H1 (cell line): Measurements from ENCODE around the gene RETREG3. TPM values are rescaled to one million over a fixed set of nuclear protein-coding genes. Genes with fewer than 3 reads are reported as not detected.

Experiments
- ASH2L ChIP-seq: fragments of 200-600, 300-600 bp; sonication (generic); IDR thresholded peaks from one replicate; pipeline ENCODE4 v1.7.1; 2017; ENCODE audit warnings: low read length
- BACH1 ChIP-seq: IDR thresholded peaks from 2 replicates; pipeline ENCODE4 v1.6.1; 2012; ENCODE audit warnings: low read length, improper control_type of control experiment
- CREB1 ChIP-seq: IDR thresholded peaks from 2 replicates; pipeline ENCODE4 v1.6.1; 2012; ENCODE audit warnings: inconsistent platforms
- EGR1 ChIP-seq: IDR thresholded peaks from 2 replicates; pipeline ENCODE4 v1.6.1; 2011; ENCODE audit warnings: low read depth, low read length, borderline replicate concordance
- FOSL1 ChIP-seq: IDR thresholded peaks from 2 replicates; pipeline ENCODE4 v1.6.1; 2011; ENCODE audit warnings: mild to moderate bottlenecking, low read depth, low read length, moderate library complexity; ENCODE audit not compliant: insufficient read depth
- GTF2F1 ChIP-seq: IDR thresholded peaks from 2 replicates; pipeline ENCODE4 v1.6.1; 2012; ENCODE audit warnings: low read depth, low read length, improper control_type of control experiment, borderline replicate concordance
- JUND ChIP-seq: IDR thresholded peaks from 2 replicates; pipeline ENCODE4 v1.6.1; 2011; ENCODE audit warnings: mild to moderate bottlenecking, improper control_type of control experiment, low read length
- RNF2 ChIP-seq: fragments of 200-900, 300-1000 bp; sonication (generic); IDR thresholded peaks from 2 replicates; pipeline ENCODE4 v1.7.1; 2016; ENCODE audit warnings: borderline replicate concordance, low read depth, mild to moderate bottlenecking, antibody characterized with exemption, low read length; ENCODE audit not compliant: poor library complexity, severe bottlenecking; ENCODE audit errors: missing control alignments
- SP2 ChIP-seq: IDR thresholded peaks from 2 replicates; pipeline ENCODE4 v1.6.1; 2012; ENCODE audit warnings: mild to moderate bottlenecking, low read length, inconsistent platforms
- SUZ12 ChIP-seq: fragments of 200-600 bp; sonication (generic); IDR thresholded peaks from 2 replicates; pipeline ENCODE4 v1.6.1; 2012; ENCODE audit warnings: mild to moderate bottlenecking, inconsistent platforms, low read length, moderate library complexity, mixed read lengths
- polyA plus RNA-seq, 7 experiments: library from polyadenylated mRNA; depleted of rRNA in 3 of 7; stranded (reverse) in 5 of 7; unstranded in 2 of 7; fragments of >200 nt in 5 of 7; fragments of 200-250 nt in 2 of 7; gene quantifications; 1 replicate in 5 of 7; 2 replicates in 1 of 7; 4 replicates in 1 of 7; pipeline versions ENCODE4 v1.2.1 to v1.2.3, GENCODE V29; 2011 to 2013; ENCODE audit warnings: missing spikeins in 2 of 7, mixed read lengths in 2 of 7
- total RNA-seq: library from RNA; stranded (reverse); fragmentation: NEBNext Ultra II Directional; extraction: Animal tissue kit (Norgen Biotek cat#: 25700); gene quantifications from 2 replicates; pipeline ENCODE4 v1.2.1, GENCODE V29; 2021
- TF ChIP-seq, protein P1 (sequence below), 3 experiments: IDR thresholded peaks; 1 replicate in 2 of 3; 2 replicates in 1 of 3; pipeline versions ENCODE4 v1.5.1 to v1.6.1; 2011; ENCODE audit warnings: low read length in 3 of 3, mild to moderate bottlenecking in 3 of 3, inconsistent platforms in 2 of 3, low read depth in 1 of 3, moderate library complexity in 1 of 3; ENCODE audit not compliant: insufficient read depth in 1 of 3; ENCODE audit errors: control extremely low read depth in 1 of 3

RETREG3 gene
- total and polyA plus RNA-seq, 2 of the 8 experiments (the other 6 are each of a cell fraction or from before 2014, with no cell fraction given) = 23.7 to 42.6 TPM

DNA sequence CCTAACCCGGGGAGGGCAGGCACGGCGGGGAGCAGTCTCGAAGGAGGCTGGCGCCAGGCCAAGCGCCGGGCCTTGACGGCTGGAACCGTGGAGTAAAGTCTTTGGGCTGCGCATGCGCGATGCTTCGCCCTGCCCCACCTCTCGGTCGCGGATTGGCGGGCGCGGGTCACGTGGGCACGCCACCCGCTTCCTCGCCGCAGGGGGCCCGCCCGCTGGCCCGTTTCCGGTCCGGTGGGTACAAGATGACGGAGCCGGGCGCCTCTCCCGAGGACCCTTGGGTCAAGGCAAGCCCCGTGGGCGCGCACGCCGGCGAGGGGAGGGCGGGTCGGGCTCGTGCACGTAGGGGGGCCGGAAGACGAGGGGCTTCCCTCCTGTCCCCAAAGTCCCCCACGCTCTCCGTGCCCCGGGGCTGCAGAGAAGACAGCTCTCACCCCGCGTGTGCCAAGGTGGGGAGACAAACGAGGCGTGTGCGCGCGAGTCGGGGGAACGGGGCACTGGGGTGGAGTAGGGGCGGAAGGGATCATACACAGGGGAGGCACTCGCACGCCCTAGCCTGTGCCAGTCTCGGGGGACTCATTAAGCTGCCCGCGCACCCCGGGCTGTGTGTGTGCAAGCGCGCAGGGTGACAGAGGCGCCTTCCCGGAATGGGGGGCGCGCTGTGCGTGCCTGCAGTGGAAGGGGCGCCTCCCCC lies 42.1 kb downstream of the RETREG3 start, which contains the start of gene MLX (continued):
- TF ChIP-seq, protein P1, sequence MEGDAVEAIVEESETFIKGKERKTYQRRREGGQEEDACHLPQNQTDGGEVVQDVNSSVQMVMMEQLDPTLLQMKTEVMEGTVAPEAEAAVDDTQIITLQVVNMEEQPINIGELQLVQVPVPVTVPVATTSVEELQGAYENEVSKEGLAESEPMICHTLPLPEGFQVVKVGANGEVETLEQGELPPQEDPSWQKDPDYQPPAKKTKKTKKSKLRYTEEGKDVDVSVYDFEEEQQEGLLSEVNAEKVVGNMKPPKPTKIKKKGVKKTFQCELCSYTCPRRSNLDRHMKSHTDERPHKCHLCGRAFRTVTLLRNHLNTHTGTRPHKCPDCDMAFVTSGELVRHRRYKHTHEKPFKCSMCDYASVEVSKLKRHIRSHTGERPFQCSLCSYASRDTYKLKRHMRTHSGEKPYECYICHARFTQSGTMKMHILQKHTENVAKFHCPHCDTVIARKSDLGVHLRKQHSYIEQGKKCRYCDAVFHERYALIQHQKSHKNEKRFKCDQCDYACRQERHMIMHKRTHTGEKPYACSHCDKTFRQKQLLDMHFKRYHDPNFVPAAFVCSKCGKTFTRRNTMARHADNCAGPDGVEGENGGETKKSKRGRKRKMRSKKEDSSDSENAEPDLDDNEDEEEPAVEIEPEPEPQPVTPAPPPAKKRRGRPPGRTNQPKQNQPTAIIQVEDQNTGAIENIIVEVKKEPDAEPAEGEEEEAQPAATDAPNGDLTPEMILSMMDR (IDR thresholded peaks at IDR 0.05; ENCODE audit: control extremely low read depth in 1 of 3, insufficient read depth in 1 of 3, low read depth in 1 of 3, low read length in 3 of 3) = no peak
- no peak for TF ChIP-seq ASH2L
- no peak for TF ChIP-seq SUZ12
- no peak for TF ChIP-seq FOSL1
- peak; percentile 30; the same call in 1 of the 2 replicates for TF ChIP-seq CREB1
- TF ChIP-seq JUND = no peak
- TF ChIP-seq RNF2 = no peak
- no peak for TF ChIP-seq SP2
- TF ChIP-seq EGR1 = no peak
- no peak for TF ChIP-seq GTF2F1
- TF ChIP-seq BACH1 = no peak
